ENCODE measurements around the gene ANKRD2.

DNA sequence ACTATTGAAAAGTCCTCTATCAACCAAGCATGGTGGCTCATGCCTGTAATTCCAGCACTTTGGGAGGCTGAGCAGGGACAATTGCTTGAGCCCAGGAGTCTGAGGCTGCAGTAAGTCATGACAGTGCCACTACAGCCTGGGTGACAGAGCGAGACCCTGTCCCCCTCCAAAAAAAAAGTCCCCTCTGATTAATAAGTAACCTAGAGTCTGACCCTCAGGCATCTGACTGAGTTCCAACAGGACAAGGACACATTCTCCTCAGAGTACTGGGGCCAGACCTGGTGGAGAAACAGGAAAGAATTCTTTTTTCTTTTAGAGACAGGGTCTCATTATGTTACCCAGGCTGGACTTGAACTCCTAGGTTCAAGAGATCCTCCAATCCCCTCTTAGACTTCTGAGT lies 50.7 kb downstream of the ANKRD2 start:
- TF ChIP-seq, protein P1, sequence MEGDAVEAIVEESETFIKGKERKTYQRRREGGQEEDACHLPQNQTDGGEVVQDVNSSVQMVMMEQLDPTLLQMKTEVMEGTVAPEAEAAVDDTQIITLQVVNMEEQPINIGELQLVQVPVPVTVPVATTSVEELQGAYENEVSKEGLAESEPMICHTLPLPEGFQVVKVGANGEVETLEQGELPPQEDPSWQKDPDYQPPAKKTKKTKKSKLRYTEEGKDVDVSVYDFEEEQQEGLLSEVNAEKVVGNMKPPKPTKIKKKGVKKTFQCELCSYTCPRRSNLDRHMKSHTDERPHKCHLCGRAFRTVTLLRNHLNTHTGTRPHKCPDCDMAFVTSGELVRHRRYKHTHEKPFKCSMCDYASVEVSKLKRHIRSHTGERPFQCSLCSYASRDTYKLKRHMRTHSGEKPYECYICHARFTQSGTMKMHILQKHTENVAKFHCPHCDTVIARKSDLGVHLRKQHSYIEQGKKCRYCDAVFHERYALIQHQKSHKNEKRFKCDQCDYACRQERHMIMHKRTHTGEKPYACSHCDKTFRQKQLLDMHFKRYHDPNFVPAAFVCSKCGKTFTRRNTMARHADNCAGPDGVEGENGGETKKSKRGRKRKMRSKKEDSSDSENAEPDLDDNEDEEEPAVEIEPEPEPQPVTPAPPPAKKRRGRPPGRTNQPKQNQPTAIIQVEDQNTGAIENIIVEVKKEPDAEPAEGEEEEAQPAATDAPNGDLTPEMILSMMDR (conservative IDR thresholded peaks at IDR 0.05; ENCODE audit: low read length) = no peak
- TF ChIP-seq EZH2phosphoT487 (IDR thresholded peaks at IDR 0.05; ENCODE audit: borderline replicate concordance) = no peak

All from Loucy (cell line).